ENCODE data around the gene RASSF4. TPM values are rescaled to one million over a fixed set of nuclear protein-coding genes. Genes with fewer than 3 reads are reported as not detected.

The RASSF4 gene
- total RNA-seq, 1 experiment from 2014 or later = 11.5 TPM

- TF ChIP-seq CTCF (conservative IDR thresholded peaks at IDR 0.05) = no peak
- Histone ChIP-seq H3K14ac (ENCODE audit: insufficient read depth, low read length) (no peak overlapping the region), H3K4me2 (ENCODE audit: insufficient read depth, insufficient read length, low read length) (no peak overlapping the region), H2BK15ac (ENCODE audit: low read depth, low read length) (no peak overlapping the region), H4K20me1 (ENCODE audit: control insufficient read depth, insufficient read depth, insufficient read length) (no peaks in the 10 kb centered on the region), H2AK5ac (ENCODE audit: insufficient read length, low read length) (no peak overlapping the region), H3K27ac (ENCODE audit: insufficient read length, low read depth, low read length) (no peak overlapping the region), H3K79me2 (ENCODE audit: insufficient read depth, low read length) (no peaks in the 10 kb centered on the region), H3K79me1 (ENCODE audit: insufficient read depth, low read depth, low read length, poor library complexity, severe bottlenecking) (no peaks in the 10 kb centered on the region), H2BK12ac (ENCODE audit: insufficient read length, low read depth, low read length) (no peak overlapping the region), H3T11ph (ENCODE audit: low read length) (no peak overlapping the region), H3K18ac (ENCODE audit: insufficient read length, low read depth, low read length) (no peak overlapping the region), H2BK20ac (ENCODE audit: low read depth, low read length, poor library complexity, severe bottlenecking) (no peak overlapping the region), H3K9me3 (ENCODE audit: control insufficient read depth, low read depth, low read length) (no peaks in the 10 kb centered on the region), H2AFZ (ENCODE audit: low read length) (no peak overlapping the region), H3K23ac (ENCODE audit: insufficient read length, low read depth, low read length) (no peak overlapping the region), H4K8ac (replicated peaks; ENCODE audit: insufficient read length, low read depth, low read length) (no peak overlapping the region), H3K27me3 (ENCODE audit: insufficient read depth, low read length) (no peaks in the 10 kb centered on the region), H4K91ac (ENCODE audit: insufficient read length, low read depth, low read length) (no peak overlapping the region), H2BK120ac (ENCODE audit: low read depth, low read length, poor library complexity, severe bottlenecking) (no peak overlapping the region), H3K56ac (ENCODE audit: insufficient read length, low read depth, low read length) (no peak overlapping the region), H4K5ac (ENCODE audit: insufficient read length, low read depth, low read length) (no peak overlapping the region), H2BK5ac (ENCODE audit: insufficient read length, low read length) (no peak overlapping the region), H3K23me2 (ENCODE audit: insufficient read length, low read depth, low read length, poor library complexity, severe bottlenecking) (no peaks in the 10 kb centered on the region), H3K4me1 (ENCODE audit: insufficient read depth, low read length) (no peaks in the 10 kb centered on the region), H3K9ac (ENCODE audit: extremely low read depth, insufficient read length, low read length) (no peak overlapping the region), H3K4ac (ENCODE audit: low read depth, low read length) (no peak overlapping the region)
- Mint-ChIP-seq H3K4me1 (peaks cover 21 to 34% of the 10 kb centered on the region in 2 experiments), H3K4me3 (no peak overlapping the region), H3K27me3 (ENCODE audit: low read depth) (peaks cover 2% of the 10 kb centered on the region; the same call in 1 of the 2 replicates), H3K36me3 (ENCODE audit: insufficient read depth in 1 of 3, low read depth in 3 of 3) (no peaks in the 10 kb centered on the region), H3K27ac (no peak overlapping the region), H3K9me3 (no peaks in the 10 kb centered on the region; a peak in 1 of 5 replicates)
- DNase-seq = no peak
These were observed 81.4 kb downstream of the RASSF4 start for GRCh38 chr10:45040921-45041542.
